ENCODE measurements around the gene C19orf47.

Gene C19orf47

GRCh38 chr19:40277356-40278059 lies 70.7 kb downstream of the C19orf47 start:
- no peak overlapping the region for H3K27ac ChIP-seq
- DNase-seq (ENCODE audit: low spot score): peak; percentile 68
- TF ChIP-seq CTCF (IDR thresholded peaks at IDR 0.05): no peak
- no peak overlapping the region for H3K4me3 ChIP-seq

GRCh38 chr19:40274585-40275544 lies 73.3 kb downstream of the C19orf47 start:
- Histone ChIP-seq H3K27ac (no peak overlapping the region), H3K4me3 (no peak overlapping the region)
- peak; percentile 57 for DNase-seq (ENCODE audit: low spot score)
- TF ChIP-seq CTCF (IDR thresholded peaks at IDR 0.05): no peak

GRCh38 chr19:40273469-40274360 lies 74.5 kb downstream of the C19orf47 start:
- H3K27ac ChIP-seq: no peak overlapping the region
- no peak overlapping the region for H3K4me3 ChIP-seq
- no peak for DNase-seq (ENCODE audit: low spot score)
- TF ChIP-seq CTCF (IDR thresholded peaks at IDR 0.05): no peak

GRCh38 chr19:40272261-40272660 lies 75.9 kb downstream of the C19orf47 start:
- DNase-seq (ENCODE audit: low spot score): no peak
- Histone ChIP-seq H3K27ac (no peak overlapping the region), H3K4me3 (no peak overlapping the region)
- no peak for TF ChIP-seq CTCF (IDR thresholded peaks at IDR 0.05)

GRCh38 chr19:40271706-40272105 lies 76.5 kb downstream of the C19orf47 start:
- no peak for DNase-seq (ENCODE audit: low spot score)
- no peak overlapping the region for H3K27ac ChIP-seq
- TF ChIP-seq CTCF (IDR thresholded peaks at IDR 0.05): no peak
- H3K4me3 ChIP-seq: no peak overlapping the region

- Histone ChIP-seq H3K27ac (no peak overlapping the region), H3K4me3 (no peak overlapping the region)
- no peak for DNase-seq (ENCODE audit: low spot score)
- no peak for TF ChIP-seq CTCF (IDR thresholded peaks at IDR 0.05)
Measured at GRCh38 chr19:40270362-40271089, 77.7 kb downstream of the C19orf47 start.
